ENCODE measurements around the gene SLX1B. TPM values are rescaled to one million over a fixed set of nuclear protein-coding genes. Genes with fewer than 3 reads are reported as not detected.
"Not testable (repeated sequence)": the region's sequence is repeated elsewhere in the genome, so short reads cannot be mapped to it uniquely, and the experiment has no call there.

Gene SLX1B
- total RNA-seq (ENCODE audit: unreplicated experiment), result 28.5 TPM
- long read RNA-seq, transcript SLX1B-201 (6 exons, 1,165 nt), result major isoform, 45 of 50 reads
- long read RNA-seq, partial matches to known transcripts, result 3 of 50 reads
- long read RNA-seq, other reads (novel, unspliced or antisense), result 2 of 50 reads

DNA sequence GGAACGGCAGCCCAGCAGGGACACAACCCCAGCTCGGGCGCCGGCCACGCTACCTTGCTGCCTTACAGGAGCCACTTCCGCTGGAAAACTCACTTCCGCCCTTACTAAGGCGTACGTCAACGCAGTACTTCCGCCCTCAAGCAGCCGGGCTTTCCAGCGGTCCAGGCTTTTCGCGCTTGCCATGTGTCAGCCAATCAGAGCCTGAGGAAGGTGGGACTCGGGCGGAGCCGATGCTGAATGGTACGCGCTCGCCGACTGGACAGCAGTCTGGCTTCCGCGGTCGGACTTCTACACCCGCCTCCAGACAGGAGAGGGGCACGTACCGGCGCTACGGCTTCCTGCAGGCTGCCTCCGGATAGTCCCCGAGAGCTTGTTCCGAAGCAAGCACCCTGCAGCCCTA lies at the start of gene SLX1B, which contains the start of gene BOLA2:
TSS of gene SLX1B (plus strand) at position 265 of the 400 bp plus-strand sequence.
TSS of gene BOLA2 (minus strand) at position 83 of the 400 bp plus-strand sequence. CDS start 98 bp downstream, outside the sequence.
- not testable (repeated sequence) for H3K4me3 Mint-ChIP-seq (ENCODE audit: unreplicated experiment); H3K4me1 Mint-ChIP-seq (ENCODE audit: unreplicated experiment); H3K9me3 Mint-ChIP-seq (ENCODE audit: unreplicated experiment); DNase-seq (ENCODE audit: low spot score); H3K27me3 Mint-ChIP-seq (ENCODE audit: unreplicated experiment); H3K36me3 Mint-ChIP-seq (ENCODE audit: low read depth, unreplicated experiment); H3K27ac Mint-ChIP-seq (ENCODE audit: unreplicated experiment)

DNA sequence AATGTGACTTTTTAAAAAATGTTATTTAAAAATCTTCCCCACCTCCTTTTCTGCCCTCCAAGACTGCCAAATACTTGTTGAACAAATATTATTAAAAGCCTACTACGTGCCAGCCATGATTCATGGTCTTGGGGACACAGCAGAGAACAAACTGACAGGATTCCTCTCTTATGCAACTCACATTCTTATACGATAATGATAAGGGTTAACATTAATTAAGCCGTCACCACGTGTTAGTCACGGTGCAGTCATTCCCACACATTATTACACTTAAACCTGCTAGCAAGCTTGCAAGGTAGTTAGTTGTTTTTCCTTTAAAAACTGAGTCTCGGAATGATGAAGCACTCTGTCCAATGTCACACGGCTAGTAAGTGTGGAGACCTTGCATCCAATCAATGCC lies 49.1 kb upstream of the SLX1B start:
- H3K9me3 Mint-ChIP-seq (ENCODE audit: unreplicated experiment); H3K36me3 Mint-ChIP-seq (ENCODE audit: low read depth, unreplicated experiment); H3K4me3 Mint-ChIP-seq (ENCODE audit: unreplicated experiment); DNase-seq (ENCODE audit: low spot score); H3K4me1 Mint-ChIP-seq (ENCODE audit: unreplicated experiment); H3K27ac Mint-ChIP-seq (ENCODE audit: unreplicated experiment); H3K27me3 Mint-ChIP-seq (ENCODE audit: unreplicated experiment): not testable (repeated sequence)

DNA sequence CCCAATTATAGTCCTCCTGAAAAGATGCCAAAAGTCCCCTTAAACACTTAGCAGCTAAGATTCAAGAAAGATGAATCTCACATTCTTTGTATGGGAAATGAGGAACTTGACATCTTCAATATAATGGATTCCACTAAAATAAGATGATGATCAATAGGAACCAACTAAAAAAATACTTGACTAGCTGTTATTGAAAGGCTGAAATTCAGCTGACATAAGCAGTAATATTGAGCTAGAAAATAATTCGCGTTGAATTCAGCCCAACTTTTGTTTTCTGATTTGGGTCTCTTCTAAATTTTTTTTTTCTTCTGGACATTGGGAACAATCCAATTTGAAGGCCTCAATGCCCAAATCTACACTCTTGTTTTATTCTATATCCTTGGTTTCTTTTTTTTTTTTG lies 30.7 kb upstream of the SLX1B start:
- not testable (repeated sequence) for H3K27me3 Mint-ChIP-seq (ENCODE audit: unreplicated experiment); H3K4me1 Mint-ChIP-seq (ENCODE audit: unreplicated experiment); H3K4me3 Mint-ChIP-seq (ENCODE audit: unreplicated experiment); H3K36me3 Mint-ChIP-seq (ENCODE audit: low read depth, unreplicated experiment); DNase-seq (ENCODE audit: low spot score); H3K9me3 Mint-ChIP-seq (ENCODE audit: unreplicated experiment); H3K27ac Mint-ChIP-seq (ENCODE audit: unreplicated experiment)

DNA sequence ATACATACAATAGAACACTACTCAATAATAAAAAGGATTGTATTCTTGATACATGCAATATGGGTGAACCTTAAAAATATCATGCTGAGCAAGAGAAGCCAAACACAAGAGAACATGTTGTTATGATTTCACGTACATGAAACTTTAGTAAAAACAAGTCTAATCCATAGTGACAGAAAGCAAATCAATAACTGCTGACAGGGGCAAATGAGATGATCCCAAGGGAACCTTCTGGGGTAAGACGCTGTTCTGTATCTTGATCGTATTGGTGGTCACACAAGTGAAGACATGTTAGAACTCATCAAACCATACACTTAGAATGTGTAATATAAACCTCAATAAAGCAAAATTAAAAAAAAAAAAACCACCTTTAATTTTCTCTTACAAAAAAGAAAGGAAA lies 28.9 kb upstream of the SLX1B start:
- not testable (repeated sequence) for H3K27ac Mint-ChIP-seq (ENCODE audit: unreplicated experiment); DNase-seq (ENCODE audit: low spot score); H3K27me3 Mint-ChIP-seq (ENCODE audit: unreplicated experiment); H3K9me3 Mint-ChIP-seq (ENCODE audit: unreplicated experiment); H3K36me3 Mint-ChIP-seq (ENCODE audit: low read depth, unreplicated experiment); H3K4me3 Mint-ChIP-seq (ENCODE audit: unreplicated experiment); H3K4me1 Mint-ChIP-seq (ENCODE audit: unreplicated experiment)

DNA sequence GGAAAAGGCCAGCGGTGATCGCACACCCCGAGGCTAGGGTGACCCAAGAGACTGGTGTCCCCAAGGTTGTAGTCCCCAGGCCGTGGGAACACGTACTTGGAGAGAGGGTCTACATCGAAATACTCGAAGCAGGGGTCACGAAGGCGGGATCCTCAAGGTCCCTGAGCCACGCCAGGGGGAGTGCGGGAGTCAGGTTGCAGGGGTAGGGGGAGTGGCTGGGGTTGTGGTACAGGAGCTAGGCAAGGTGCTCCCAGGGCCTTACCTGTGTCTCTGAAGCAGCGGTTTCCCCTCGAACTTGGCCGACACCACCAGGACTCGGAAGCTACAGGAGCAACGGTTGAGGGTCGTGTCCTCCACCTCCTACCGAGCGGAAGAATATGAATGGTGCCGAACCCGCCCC lies 579 bp upstream of the SLX1B start:
- H3K27ac Mint-ChIP-seq (ENCODE audit: unreplicated experiment); H3K4me1 Mint-ChIP-seq (ENCODE audit: unreplicated experiment); H3K36me3 Mint-ChIP-seq (ENCODE audit: low read depth, unreplicated experiment); H3K4me3 Mint-ChIP-seq (ENCODE audit: unreplicated experiment); H3K27me3 Mint-ChIP-seq (ENCODE audit: unreplicated experiment); DNase-seq (ENCODE audit: low spot score); H3K9me3 Mint-ChIP-seq (ENCODE audit: unreplicated experiment): not testable (repeated sequence)

DNA sequence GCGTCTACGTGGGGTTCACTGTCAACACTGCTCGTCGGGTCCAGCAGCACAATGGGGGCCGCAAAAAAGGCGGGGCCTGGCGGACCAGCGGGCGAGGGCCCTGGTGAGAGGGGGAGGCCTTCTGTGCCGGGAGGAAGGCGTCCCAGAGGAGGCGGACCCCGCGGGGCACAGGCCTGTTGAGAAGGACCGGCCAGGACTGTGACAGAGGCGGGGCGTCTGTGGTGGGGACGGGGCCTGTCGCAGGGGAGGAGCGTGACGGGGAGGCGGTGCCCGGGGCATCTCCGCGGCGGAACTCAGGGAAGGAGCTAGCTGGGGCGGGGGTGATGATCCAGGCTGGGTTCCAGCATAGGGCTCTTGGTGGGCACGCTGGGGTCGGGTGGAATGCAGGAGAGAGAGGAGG lies 495 bp downstream of the SLX1B start:
- not testable (repeated sequence) for H3K27me3 Mint-ChIP-seq (ENCODE audit: unreplicated experiment); H3K4me1 Mint-ChIP-seq (ENCODE audit: unreplicated experiment); H3K4me3 Mint-ChIP-seq (ENCODE audit: unreplicated experiment); DNase-seq (ENCODE audit: low spot score); H3K36me3 Mint-ChIP-seq (ENCODE audit: low read depth, unreplicated experiment); H3K9me3 Mint-ChIP-seq (ENCODE audit: unreplicated experiment); H3K27ac Mint-ChIP-seq (ENCODE audit: unreplicated experiment)

DNA sequence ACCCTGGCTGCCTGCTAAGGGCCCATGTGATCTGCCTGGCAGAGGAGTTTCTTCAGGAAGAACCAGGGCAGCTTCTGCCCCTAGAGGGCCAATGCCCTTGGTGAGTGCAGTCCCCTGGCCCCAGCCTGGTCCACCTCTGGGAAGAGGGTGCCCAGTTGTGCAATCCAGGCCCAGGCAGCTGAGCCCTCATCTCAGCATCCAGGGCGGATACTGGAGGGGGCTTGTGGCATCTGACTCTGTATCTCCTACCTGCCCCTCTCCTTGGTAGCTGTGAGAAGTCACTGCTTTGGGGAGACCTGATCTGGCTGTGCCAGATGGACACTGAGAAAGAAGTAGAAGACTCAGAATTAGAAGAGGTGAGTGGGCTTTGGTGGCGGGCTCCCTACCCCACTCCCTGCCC lies 3.3 kb downstream of the SLX1B start:
- H3K27me3 Mint-ChIP-seq (ENCODE audit: unreplicated experiment); H3K4me3 Mint-ChIP-seq (ENCODE audit: unreplicated experiment); H3K9me3 Mint-ChIP-seq (ENCODE audit: unreplicated experiment); H3K36me3 Mint-ChIP-seq (ENCODE audit: low read depth, unreplicated experiment); DNase-seq (ENCODE audit: low spot score); H3K27ac Mint-ChIP-seq (ENCODE audit: unreplicated experiment); H3K4me1 Mint-ChIP-seq (ENCODE audit: unreplicated experiment): not testable (repeated sequence)

DNA sequence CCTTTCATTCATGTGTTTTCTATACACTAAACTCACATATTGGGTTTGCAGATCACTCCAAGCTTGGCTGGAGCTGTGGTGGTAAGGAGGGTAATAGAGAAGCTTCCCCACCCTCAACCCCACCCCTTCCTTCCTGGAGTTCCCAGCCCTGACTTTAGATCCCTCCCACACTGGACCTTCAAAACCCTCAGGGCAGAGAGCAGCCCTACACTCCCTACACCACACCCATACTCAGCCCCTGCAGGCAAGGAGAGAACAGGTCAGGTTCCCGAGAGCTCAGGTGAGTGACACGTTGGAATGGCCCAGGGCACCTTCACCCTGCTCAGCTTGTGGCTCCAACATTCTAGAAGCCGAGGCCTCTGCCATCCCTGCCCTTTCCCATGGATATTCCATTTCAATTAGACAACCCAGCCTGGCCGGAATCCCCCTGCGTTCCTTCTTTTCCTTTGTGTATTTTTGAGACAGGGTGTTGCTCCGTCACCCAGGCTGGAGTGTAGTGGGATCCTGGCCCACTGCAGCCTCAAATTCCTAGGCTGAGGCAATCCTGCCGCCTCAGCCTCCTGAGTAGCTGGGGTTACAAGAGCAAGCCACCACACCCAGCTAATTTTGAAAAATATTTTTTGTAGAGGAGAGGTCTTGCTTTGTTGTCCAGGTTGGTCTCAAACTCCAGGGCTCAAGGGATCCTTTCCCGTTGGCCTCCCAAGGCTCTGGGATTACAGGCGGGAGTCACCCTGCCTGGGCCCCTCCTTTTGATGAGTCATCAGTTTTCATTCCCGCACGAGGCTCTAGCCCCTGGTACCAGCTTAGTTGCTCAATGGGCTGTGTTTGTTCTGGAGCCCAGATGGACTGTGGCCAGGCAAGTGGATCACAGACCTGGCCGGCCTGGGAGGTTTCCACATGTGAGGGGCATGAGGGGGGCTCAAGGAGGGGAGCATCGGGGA lies 5.6 kb downstream of the SLX1B start, which contains the start of gene SULT1A4:
TSS of gene SULT1A4 (plus strand) at position 208 of the 941 bp plus-strand sequence. CDS start 1,473 bp downstream, outside the sequence.
- H3K4me3 Mint-ChIP-seq (ENCODE audit: unreplicated experiment), result not testable (repeated sequence)

DNA sequence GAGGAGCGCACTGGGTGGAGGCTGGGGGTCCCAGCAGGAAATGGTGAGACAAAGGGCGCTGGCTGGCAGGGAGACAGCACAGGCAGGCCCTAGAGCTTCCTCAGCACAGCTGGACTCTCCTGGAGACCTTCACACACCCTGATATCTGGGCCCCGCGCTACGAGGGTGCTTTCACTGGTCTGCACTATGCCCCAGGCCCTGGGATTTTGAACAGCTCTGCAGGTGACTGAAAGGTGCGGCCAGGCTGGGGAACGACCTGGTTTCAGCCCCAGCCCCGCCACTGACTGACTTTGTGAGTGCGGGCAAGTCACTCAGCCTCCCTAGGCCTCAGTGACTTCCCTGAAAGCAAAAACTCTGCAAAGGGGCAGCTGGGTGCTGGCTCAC lies 6.3 kb downstream of the SLX1B start:
- not testable (repeated sequence) for H3K27me3 Mint-ChIP-seq (ENCODE audit: unreplicated experiment); H3K4me1 Mint-ChIP-seq (ENCODE audit: unreplicated experiment); H3K4me3 Mint-ChIP-seq (ENCODE audit: unreplicated experiment); DNase-seq (ENCODE audit: low spot score); H3K36me3 Mint-ChIP-seq (ENCODE audit: low read depth, unreplicated experiment); H3K27ac Mint-ChIP-seq (ENCODE audit: unreplicated experiment); H3K9me3 Mint-ChIP-seq (ENCODE audit: unreplicated experiment)

More for the DNA sequence above, 5.6 kb downstream of the SLX1B start, which contains the start of gene SULT1A4:
- not testable (repeated sequence) for H3K9me3 Mint-ChIP-seq (ENCODE audit: unreplicated experiment); H3K36me3 Mint-ChIP-seq (ENCODE audit: low read depth, unreplicated experiment); H3K27ac Mint-ChIP-seq (ENCODE audit: unreplicated experiment); DNase-seq (ENCODE audit: low spot score); H3K4me1 Mint-ChIP-seq (ENCODE audit: unreplicated experiment); H3K27me3 Mint-ChIP-seq (ENCODE audit: unreplicated experiment)

DNA sequence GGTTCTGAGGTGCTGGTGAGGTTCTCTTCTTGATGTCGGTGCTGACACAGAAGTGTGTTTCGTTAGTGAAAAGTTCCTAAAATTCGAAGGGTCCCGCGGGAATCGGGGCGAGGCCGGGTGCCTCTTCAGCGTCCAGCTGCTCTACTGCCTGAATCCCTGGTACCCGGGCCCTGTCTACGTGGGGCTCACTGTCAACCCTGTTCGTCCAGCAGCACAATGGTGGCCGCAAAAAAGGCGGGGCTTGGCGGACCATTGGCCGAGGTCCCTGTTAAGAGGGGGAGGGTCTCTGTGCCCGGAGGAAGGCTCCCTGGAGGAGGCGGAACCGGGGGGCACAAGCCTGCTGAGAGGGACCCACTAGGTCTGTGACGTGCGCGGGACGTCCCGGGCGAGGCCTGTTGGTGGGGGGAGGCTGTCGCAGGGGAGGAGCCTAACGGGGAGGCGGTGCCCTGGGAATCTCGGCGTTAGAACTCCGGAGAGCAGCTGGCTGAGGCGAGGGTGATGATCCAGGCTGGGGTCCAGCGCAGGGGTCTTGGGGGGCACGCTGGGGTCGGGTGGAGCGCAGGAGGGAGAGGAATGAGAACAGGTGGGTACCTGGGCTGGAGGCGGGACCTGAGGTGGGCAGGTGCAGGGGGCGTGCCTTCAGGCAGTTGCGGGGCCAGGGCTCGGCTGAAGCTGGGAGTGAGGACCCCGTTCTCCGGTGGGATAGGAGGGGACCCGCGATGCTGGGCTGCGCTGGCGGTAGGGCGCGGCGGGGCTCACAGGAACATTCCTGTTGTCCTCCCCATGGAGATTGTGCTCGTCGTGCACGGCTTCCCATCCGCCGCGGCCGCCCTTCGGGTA lies 11.9 kb downstream of the SLX1B start:
- not testable (repeated sequence) for H3K9me3 Mint-ChIP-seq (ENCODE audit: unreplicated experiment); H3K27ac Mint-ChIP-seq (ENCODE audit: unreplicated experiment); H3K27me3 Mint-ChIP-seq (ENCODE audit: unreplicated experiment); DNase-seq (ENCODE audit: low spot score); H3K4me1 Mint-ChIP-seq (ENCODE audit: unreplicated experiment); H3K36me3 Mint-ChIP-seq (ENCODE audit: low read depth, unreplicated experiment); H3K4me3 Mint-ChIP-seq (ENCODE audit: unreplicated experiment)

GRCh38 chr16:29466904-29467303 lies 12.6 kb downstream of the SLX1B start:
- DNase-seq (ENCODE audit: low spot score); H3K27ac Mint-ChIP-seq (ENCODE audit: unreplicated experiment); H3K4me3 Mint-ChIP-seq (ENCODE audit: unreplicated experiment): not testable (repeated sequence)

More at GRCh38 chr16:29466904-29467303, 12.6 kb downstream of the SLX1B start:
- not testable (repeated sequence) for H3K4me1 Mint-ChIP-seq (ENCODE audit: unreplicated experiment); H3K36me3 Mint-ChIP-seq (ENCODE audit: low read depth, unreplicated experiment); H3K9me3 Mint-ChIP-seq (ENCODE audit: unreplicated experiment); H3K27me3 Mint-ChIP-seq (ENCODE audit: unreplicated experiment)
